ENCODE results near the gene LRRK1. TPM values are rescaled to one million over a fixed set of nuclear protein-coding genes. Genes with fewer than 3 reads are reported as not detected.

Gene LRRK1
- total RNA-seq, 1 experiment from 2014 or later = 7.6 TPM

DNA sequence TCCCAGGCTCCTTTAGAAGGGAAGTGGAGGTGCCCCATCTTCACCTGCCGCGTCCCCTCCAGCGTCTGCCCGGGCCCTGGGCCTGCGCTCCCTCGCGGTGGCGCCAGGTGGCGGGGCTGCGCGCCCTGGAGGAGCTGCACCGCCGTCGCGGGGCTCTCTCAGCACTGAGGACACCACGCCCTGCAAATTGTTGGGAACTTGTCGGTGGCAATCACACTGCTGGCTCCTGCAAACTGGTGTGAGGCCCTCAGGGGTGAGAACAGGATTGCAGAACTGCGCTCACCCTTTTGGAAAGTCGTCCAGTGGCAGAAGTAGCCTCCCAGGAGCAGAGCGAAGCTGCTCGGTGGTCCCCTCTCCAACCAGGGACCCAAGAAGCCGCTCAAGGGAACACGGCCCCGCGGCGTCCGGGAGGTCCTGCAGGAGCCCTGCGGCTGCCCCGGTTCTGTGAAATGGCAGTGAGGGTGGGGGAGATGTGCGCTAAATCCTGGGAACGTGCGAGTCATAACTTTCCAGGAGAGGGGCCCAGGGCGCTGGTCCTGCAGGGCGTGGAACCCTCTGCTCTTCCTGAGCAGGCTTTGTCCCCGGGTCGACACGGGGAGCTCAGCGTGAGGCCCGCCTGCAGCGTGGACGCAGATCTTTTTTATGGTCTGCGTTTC lies 995 bp upstream of the LRRK1 start (continued):
- TF ChIP-seq, protein P1, sequence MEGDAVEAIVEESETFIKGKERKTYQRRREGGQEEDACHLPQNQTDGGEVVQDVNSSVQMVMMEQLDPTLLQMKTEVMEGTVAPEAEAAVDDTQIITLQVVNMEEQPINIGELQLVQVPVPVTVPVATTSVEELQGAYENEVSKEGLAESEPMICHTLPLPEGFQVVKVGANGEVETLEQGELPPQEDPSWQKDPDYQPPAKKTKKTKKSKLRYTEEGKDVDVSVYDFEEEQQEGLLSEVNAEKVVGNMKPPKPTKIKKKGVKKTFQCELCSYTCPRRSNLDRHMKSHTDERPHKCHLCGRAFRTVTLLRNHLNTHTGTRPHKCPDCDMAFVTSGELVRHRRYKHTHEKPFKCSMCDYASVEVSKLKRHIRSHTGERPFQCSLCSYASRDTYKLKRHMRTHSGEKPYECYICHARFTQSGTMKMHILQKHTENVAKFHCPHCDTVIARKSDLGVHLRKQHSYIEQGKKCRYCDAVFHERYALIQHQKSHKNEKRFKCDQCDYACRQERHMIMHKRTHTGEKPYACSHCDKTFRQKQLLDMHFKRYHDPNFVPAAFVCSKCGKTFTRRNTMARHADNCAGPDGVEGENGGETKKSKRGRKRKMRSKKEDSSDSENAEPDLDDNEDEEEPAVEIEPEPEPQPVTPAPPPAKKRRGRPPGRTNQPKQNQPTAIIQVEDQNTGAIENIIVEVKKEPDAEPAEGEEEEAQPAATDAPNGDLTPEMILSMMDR (IDR thresholded peaks at IDR 0.05) = peak; percentile 85
- no peak for TF ChIP-seq ELF4 (CRISPR knock-in tag; IDR thresholded peaks at IDR 0.05; ENCODE audit: low read depth)
- TF ChIP-seq, protein P2, sequence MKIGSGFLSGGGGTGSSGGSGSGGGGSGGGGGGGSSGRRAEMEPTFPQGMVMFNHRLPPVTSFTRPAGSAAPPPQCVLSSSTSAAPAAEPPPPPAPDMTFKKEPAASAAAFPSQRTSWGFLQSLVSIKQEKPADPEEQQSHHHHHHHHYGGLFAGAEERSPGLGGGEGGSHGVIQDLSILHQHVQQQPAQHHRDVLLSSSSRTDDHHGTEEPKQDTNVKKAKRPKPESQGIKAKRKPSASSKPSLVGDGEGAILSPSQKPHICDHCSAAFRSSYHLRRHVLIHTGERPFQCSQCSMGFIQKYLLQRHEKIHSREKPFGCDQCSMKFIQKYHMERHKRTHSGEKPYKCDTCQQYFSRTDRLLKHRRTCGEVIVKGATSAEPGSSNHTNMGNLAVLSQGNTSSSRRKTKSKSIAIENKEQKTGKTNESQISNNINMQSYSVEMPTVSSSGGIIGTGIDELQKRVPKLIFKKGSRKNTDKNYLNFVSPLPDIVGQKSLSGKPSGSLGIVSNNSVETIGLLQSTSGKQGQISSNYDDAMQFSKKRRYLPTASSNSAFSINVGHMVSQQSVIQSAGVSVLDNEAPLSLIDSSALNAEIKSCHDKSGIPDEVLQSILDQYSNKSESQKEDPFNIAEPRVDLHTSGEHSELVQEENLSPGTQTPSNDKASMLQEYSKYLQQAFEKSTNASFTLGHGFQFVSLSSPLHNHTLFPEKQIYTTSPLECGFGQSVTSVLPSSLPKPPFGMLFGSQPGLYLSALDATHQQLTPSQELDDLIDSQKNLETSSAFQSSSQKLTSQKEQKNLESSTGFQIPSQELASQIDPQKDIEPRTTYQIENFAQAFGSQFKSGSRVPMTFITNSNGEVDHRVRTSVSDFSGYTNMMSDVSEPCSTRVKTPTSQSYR (CRISPR knock-in tag; IDR thresholded peaks at IDR 0.05) = no peak
- no peak for TF ChIP-seq FOXJ3 (CRISPR knock-in tag; IDR thresholded peaks at IDR 0.05; ENCODE audit: borderline replicate concordance)
- TF ChIP-seq, protein P3, sequence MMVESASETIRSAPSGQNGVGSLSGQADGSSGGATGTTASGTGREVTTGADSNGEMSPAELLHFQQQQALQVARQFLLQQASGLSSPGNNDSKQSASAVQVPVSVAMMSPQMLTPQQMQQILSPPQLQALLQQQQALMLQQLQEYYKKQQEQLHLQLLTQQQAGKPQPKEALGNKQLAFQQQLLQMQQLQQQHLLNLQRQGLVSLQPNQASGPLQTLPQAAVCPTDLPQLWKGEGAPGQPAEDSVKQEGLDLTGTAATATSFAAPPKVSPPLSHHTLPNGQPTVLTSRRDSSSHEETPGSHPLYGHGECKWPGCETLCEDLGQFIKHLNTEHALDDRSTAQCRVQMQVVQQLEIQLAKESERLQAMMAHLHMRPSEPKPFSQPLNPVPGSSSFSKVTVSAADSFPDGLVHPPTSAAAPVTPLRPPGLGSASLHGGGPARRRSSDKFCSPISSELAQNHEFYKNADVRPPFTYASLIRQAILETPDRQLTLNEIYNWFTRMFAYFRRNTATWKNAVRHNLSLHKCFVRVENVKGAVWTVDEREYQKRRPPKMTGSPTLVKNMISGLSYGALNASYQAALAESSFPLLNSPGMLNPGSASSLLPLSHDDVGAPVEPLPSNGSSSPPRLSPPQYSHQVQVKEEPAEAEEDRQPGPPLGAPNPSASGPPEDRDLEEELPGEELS (CRISPR knock-in tag; IDR thresholded peaks at IDR 0.05) = 0 out of 2 replicates have a peak, but pooled peaks have one; percentile 26
- TF ChIP-seq, protein P4, sequence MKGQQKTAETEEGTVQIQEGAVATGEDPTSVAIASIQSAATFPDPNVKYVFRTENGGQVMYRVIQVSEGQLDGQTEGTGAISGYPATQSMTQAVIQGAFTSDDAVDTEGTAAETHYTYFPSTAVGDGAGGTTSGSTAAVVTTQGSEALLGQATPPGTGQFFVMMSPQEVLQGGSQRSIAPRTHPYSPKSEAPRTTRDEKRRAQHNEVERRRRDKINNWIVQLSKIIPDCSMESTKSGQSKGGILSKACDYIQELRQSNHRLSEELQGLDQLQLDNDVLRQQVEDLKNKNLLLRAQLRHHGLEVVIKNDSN (CRISPR knock-in tag; IDR thresholded peaks at IDR 0.05) = no peak
- TF ChIP-seq, protein P5, sequence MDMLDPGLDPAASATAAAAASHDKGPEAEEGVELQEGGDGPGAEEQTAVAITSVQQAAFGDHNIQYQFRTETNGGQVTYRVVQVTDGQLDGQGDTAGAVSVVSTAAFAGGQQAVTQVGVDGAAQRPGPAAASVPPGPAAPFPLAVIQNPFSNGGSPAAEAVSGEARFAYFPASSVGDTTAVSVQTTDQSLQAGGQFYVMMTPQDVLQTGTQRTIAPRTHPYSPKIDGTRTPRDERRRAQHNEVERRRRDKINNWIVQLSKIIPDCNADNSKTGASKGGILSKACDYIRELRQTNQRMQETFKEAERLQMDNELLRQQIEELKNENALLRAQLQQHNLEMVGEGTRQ (CRISPR knock-in tag; IDR thresholded peaks at IDR 0.05) = no peak
- no peak; the same call in 1 of the 2 replicates for TF ChIP-seq KAT7 (CRISPR knock-in tag; IDR thresholded peaks at IDR 0.05; ENCODE audit: borderline replicate concordance)
- TF ChIP-seq ZNF317 (CRISPR knock-in tag; IDR thresholded peaks at IDR 0.05; ENCODE audit: borderline replicate concordance, low read depth) = no peak
- no peak for TF ChIP-seq ZBTB21 (CRISPR knock-in tag; IDR thresholded peaks at IDR 0.05; ENCODE audit: borderline replicate concordance)
- TF ChIP-seq RELA (CRISPR knock-in tag; IDR thresholded peaks at IDR 0.05; ENCODE audit: borderline replicate concordance) = no peak
- TF ChIP-seq ZNF232 (CRISPR knock-in tag; IDR thresholded peaks at IDR 0.05) = no peak
- TF ChIP-seq ZNF263 (CRISPR knock-in tag; IDR thresholded peaks at IDR 0.05; ENCODE audit: low read depth) = no peak
- TF ChIP-seq CREM (CRISPR knock-in tag; IDR thresholded peaks at IDR 0.05) = no peak
- no peak for TF ChIP-seq NR2C2 (CRISPR knock-in tag; IDR thresholded peaks at IDR 0.05)
- TF ChIP-seq SMAD3 (CRISPR knock-in tag; IDR thresholded peaks at IDR 0.05; ENCODE audit: borderline replicate concordance) = no peak
- TF ChIP-seq, protein P6, sequence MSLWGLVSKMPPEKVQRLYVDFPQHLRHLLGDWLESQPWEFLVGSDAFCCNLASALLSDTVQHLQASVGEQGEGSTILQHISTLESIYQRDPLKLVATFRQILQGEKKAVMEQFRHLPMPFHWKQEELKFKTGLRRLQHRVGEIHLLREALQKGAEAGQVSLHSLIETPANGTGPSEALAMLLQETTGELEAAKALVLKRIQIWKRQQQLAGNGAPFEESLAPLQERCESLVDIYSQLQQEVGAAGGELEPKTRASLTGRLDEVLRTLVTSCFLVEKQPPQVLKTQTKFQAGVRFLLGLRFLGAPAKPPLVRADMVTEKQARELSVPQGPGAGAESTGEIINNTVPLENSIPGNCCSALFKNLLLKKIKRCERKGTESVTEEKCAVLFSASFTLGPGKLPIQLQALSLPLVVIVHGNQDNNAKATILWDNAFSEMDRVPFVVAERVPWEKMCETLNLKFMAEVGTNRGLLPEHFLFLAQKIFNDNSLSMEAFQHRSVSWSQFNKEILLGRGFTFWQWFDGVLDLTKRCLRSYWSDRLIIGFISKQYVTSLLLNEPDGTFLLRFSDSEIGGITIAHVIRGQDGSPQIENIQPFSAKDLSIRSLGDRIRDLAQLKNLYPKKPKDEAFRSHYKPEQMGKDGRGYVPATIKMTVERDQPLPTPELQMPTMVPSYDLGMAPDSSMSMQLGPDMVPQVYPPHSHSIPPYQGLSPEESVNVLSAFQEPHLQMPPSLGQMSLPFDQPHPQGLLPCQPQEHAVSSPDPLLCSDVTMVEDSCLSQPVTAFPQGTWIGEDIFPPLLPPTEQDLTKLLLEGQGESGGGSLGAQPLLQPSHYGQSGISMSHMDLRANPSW (CRISPR knock-in tag; conservative IDR thresholded peaks at IDR 0.05; ENCODE audit: low read depth) = no peak
- TF ChIP-seq, protein P7, sequence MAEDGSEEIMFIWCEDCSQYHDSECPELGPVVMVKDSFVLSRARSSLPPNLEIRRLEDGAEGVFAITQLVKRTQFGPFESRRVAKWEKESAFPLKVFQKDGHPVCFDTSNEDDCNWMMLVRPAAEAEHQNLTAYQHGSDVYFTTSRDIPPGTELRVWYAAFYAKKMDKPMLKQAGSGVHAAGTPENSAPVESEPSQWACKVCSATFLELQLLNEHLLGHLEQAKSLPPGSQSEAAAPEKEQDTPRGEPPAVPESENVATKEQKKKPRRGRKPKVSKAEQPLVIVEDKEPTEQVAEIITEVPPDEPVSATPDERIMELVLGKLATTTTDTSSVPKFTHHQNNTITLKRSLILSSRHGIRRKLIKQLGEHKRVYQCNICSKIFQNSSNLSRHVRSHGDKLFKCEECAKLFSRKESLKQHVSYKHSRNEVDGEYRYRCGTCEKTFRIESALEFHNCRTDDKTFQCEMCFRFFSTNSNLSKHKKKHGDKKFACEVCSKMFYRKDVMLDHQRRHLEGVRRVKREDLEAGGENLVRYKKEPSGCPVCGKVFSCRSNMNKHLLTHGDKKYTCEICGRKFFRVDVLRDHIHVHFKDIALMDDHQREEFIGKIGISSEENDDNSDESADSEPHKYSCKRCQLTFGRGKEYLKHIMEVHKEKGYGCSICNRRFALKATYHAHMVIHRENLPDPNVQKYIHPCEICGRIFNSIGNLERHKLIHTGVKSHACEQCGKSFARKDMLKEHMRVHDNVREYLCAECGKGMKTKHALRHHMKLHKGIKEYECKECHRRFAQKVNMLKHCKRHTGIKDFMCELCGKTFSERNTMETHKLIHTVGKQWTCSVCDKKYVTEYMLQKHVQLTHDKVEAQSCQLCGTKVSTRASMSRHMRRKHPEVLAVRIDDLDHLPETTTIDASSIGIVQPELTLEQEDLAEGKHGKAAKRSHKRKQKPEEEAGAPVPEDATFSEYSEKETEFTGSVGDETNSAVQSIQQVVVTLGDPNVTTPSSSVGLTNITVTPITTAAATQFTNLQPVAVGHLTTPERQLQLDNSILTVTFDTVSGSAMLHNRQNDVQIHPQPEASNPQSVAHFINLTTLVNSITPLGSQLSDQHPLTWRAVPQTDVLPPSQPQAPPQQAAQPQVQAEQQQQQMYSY (CRISPR knock-in tag; IDR thresholded peaks at IDR 0.05) = peak; percentile 18; the same call in 1 of the 2 replicates
- no peak for TF ChIP-seq OVOL2 (CRISPR knock-in tag; IDR thresholded peaks at IDR 0.05; ENCODE audit: borderline replicate concordance)

All from WTC11 (cell line).